ENCODE results near the gene AANAT.

AANAT gene

DNA sequence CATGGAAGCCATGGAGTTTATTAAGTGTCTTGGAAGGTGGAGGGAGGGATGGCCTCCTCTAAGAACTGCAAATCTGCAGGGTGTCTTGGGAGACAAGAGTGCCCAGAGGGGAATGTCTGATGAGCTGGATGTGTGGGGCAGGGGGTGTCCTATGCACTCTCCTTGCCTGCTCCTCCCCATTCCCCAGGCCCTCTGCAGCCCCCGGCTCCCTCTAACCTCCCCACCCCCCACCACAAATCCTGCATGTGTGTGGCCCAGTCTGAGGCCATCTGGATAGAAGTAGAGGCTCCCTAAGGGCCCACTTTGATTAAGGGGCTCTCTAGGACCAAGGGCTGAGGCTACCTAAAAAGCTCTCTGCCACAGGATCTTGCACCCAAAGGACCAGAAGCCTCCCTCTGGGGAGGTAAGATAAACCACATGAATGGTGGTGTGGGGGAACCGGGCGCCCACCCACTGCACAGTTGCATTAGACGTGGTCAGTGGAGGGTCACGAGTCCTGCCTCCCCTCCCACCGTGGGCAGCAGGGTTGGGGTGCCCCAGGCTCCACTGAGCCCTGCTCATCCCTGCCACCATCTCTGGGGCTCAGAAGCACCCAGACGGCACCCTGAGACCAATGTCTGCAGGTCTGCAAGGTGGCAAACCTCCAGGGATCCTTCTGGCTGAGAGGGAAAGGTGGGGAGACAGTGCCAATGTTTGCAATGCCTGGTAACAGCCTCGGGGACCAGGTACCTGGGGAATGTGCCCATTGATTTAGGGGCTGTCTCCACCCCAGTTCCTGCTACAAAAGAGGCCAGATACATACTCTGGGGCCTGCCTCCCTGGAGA lies 618 bp downstream of the AANAT start:
- DNase-seq (ENCODE audit: extremely low read depth in 1 of 2, low read depth in 1 of 2) = no peak

DNA sequence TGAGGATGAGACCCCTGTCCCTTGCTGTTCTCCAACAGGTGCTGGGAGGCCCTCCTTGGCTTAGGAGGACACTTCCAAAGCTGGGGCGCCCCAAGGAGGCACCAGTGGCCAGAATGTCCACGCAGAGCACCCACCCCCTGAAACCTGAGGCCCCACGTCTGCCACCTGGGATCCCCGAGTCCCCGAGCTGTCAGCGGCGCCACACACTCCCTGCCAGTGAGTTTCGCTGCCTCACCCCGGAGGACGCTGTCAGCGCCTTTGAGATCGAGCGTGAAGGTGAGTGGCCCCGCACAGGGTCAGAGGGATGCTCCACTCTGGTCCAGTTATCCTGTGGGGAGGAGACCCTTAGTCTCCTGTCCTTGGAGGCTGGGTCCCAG lies 1.2 kb downstream of the AANAT start:
- no peak for DNase-seq (ENCODE audit: extremely low read depth in 1 of 2, low read depth in 1 of 2)

DNA sequence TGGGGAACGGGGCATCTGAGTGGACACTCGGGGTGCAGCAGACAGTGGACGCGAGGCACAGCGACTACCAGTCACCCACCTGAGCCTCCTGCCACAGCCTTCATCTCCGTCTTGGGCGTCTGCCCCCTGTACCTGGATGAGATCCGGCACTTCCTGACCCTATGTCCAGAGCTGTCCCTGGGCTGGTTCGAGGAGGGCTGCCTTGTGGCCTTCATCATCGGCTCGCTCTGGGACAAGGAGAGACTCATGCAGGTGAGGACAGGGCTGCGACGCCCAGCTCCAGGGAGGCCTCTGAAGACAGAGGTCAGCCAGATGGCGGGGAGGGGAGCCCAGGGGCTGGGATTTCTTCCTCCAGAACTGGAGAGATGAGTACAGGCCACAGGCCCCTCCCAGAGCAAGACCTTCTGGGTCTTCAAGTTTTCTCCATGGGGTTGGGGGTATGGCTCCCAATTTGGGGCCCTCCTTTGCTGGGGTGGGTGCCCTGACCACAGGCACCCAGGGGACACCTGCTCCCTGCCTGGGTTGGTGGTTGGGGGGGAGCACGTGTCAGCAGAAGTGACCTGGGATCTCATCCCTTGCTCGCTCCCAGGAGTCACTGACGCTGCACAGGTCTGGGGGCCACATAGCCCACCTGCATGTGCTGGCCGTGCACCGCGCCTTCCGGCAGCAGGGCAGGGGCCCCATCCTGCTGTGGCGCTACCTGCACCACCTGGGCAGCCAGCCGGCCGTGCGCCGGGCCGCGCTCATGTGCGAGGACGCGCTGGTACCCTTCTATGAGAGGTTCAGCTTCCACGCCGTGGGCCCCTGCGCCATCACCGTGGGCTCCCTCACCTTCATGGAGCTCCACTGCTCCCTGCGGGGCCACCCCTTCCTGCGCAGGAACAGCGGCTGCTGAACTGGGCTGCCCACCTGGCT lies 1.9 kb downstream of the AANAT start:
- no peak for DNase-seq (ENCODE audit: extremely low read depth in 1 of 2, low read depth in 1 of 2)

DNA sequence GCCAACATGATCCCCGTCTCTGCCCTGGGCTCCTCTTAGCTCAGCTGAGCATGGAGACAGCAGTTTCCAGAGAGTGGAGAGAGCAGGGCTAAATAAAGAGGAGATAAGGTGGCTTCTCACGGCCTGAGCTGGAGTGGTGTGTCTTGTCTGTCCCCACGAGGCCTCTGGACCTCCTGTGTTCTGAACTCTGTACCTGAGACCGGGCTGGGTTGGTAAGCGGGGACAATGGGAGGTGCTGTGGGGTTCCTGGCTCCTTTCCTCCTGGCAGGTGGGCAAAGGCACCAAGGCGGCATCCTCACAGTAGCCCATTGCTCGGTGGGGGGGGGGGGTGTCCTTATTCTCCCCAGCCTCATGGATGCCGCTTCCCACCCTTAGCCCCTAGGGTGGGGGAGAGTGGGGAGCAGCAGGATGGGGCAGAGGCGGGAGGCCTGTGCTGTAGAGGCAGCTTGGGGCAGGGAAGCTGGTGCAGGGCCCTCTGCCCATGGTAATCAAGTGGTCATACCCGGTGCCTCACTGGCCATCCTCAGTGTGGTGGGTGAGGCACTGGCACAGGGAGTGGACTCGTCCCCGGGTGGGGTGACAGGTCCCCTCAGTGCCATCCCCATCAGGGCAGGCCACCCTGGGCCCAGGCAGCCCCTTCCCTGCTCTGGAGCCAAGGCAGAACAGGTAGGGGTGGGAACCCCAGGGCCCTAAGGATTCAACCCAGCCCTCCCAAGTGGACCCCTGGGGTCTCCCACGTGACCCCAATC lies 2.8 kb downstream of the AANAT start:
- DNase-seq (ENCODE audit: extremely low read depth in 1 of 2, low read depth in 1 of 2) = no peak

DNA sequence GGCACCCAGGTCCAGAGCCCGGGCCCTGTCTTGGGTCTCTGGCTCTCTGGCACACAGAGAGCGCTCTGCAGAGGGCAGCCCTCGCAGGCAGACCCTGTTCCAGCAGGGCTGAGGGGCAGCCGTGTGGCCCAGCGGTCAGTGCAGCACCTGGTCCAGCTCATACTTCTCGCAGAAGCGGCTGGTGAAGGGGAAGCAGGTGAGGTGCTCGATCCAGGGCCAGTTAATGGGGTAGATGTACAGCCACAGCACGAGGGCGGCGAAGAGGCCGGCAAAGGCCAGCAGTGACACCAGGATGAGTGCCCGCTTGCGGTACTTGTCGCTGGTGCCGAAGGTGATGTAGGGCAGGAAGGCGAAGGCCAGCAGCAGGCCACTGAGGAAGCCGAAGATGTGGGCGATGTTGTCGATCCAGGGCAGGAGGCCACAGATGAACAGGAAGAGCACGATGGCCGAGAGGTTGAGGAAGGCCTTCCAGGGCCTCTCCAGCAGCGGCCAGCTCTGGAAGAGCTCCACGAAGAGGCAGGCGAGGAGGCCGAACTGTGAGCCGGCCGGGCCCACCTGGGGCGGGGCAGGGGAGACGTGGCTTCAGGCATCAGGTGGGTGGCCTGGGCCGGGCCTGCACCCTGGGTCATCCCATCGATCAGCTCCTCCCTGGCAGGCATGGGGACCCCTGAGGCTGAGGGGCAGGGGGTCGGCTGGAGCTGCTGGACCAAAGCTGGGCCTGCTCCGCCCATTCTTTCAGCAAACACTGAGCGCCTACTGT lies 4.3 kb downstream of the AANAT start:
- DNase-seq (ENCODE audit: extremely low read depth in 1 of 2, low read depth in 1 of 2) = no peak

DNA sequence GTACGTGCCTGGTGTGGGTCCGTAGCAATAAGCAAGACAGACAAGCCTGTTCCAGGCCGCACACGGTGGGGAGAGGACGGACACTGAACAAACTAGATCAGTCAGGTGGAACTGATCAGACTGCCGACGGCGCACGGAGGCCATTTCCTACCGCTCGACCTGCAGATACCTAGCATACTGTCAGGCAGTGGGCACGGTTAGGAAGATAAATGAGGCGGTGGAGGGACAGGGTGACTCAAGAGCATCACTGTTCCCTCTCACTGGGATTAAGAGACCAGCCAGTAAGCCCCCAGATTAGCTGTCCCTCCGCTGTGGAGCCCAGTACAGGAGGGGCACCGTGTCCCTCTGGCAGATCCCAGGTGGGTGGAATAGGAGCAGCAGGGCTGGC lies 4.8 kb downstream of the AANAT start:
- no peak for DNase-seq (ENCODE audit: extremely low read depth in 1 of 2, low read depth in 1 of 2)

DNA sequence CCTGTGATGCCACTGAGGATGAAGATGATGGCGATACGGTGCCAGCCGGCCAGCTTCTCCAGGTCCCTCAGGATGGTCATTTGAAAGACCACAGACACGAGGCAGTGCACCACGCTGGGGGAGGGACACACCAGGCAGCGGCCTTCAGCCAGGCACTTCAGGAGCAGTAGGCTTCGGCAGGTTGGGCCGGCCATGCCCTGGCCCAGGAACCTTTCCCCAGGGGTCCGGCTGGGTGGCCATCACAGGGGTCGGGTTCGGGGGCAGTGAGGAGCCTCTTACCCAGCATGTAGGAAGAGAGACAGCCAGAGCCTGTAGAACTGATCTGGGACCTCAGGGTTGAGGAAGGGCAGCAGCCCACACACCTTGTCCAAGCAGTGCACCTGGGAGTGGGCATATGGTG lies 5.3 kb downstream of the AANAT start:
- no peak for DNase-seq (ENCODE audit: extremely low read depth in 1 of 2, low read depth in 1 of 2)

DNA sequence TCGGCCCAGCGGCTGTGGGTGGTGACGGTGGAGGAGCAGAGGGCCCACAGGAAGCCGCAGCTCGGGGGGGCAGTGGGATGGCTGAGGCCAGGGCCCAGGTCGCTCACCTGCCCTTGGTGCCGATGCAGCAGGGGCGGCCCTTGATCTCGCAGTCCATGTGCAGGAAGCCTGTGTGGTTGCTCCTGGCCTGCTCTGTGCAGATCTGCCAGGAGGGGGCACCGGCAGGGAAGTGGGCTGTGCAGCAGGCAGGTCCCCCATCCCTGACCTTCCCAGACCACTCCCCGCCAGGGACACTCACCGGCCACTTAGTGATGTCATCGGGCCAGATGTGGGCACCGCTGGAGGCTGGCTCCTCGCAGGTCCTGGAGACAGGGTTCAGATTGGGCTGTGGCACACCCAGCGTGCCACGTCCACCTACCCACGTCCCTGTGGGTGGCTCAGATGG lies 6.2 kb downstream of the AANAT start:
- no peak for DNase-seq (ENCODE audit: extremely low read depth in 1 of 2, low read depth in 1 of 2)

DNA sequence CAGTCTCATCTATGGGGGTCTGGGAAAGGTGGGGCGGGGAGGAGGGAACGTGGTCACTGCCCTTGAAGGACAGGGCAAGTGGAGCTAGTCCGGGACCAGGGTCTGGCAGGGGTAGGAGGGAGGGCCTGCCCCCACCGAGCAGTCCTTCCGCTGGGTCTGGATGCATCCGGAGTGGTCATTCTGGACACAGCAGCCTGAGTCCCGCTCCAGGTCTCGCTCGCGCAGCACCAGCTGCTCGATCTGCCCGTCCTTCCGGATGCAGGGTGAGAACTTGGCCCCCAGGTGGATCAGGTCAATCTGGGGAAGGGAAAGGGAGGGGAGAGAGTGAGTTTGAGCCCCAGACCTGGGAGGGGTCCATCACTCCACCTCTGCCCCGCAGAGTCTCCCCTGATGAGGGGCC lies 6.8 kb downstream of the AANAT start:
- DNase-seq (ENCODE audit: extremely low read depth in 1 of 2, low read depth in 1 of 2) = no peak

DNA sequence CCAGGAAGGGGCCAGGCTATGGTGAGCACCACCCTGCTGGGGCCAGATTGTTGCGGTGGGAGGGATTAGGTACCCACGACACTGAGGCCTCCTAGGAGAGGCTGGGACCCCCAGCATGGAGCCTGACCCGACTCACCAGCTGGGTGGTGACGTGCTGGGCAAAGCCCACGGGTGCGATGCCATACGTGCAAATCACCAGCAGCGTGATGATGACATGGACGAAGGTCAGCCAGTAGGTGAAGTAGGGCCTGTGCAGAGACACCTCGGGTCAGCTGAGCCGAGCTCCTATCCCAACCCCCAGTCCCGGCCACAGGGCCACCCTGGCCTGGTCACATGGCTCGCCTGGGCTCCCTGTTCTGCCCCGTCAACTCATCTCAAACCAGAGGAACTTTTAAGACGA lies 7.5 kb downstream of the AANAT start:
- no peak for DNase-seq (ENCODE audit: extremely low read depth in 1 of 2, low read depth in 1 of 2)

DNA sequence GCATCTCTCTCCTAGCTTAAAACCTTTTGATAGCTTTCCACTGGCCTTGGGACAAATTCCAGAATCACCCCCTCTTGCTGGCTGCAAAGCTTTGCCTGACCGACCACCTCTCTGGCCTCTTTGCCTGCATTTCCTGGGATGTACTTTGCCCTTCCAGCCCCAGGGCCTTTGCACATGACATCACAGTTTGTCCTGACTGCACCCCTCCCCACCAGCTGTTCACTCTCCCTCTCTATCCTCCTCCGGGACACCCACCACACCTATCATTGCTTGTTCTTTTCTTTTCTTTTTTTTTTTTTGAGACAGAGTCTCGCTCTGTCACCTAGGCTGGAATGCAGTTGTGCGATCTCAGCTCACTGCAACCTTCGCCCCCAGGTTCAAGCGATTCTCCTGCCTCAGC lies 7.9 kb downstream of the AANAT start:
- DNase-seq (ENCODE audit: extremely low read depth in 1 of 2, low read depth in 1 of 2) = no peak

DNA sequence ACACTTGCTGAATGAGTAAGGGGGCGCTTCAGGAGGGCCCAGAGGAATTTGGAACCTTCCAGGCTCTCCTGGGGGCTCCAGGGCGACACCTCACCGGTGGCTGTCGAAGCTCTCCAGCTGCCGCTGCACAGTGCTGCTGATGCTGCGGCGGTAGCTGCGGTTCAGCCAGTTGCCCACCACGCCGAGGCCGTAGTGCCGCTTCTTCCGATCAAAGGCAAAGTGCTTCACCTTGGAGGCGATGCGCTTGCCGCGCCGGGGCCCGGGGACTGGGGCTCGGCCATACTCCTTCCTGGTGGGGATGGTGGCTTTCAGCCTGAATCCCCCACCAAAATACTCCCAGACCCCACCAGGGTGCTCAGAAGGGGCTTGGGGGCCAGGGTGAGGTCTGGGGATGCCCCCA lies 9.3 kb downstream of the AANAT start:
- DNase-seq (ENCODE audit: extremely low read depth in 1 of 2, low read depth in 1 of 2) = no peak

DNA sequence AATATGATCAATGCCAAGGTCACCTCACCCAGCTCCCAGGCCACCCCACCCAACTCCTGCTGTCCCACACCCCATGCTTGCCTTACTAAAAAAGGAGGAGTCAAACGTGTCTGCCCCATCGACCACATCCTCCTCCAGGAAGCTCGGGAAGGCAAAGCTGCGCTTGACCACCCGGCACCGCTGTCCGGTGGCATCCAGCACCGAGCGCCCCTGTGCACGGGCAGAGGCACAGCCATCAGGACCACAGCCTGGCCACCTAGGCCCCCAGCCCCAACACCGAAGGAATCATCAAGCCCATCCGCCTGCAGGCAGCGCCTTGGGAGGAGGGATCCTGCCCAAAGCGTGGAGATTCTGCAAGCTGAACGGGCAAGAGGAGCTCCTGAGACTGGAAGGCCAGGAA lies 10.2 kb downstream of the AANAT start:
- no peak for DNase-seq (ENCODE audit: extremely low read depth in 1 of 2, low read depth in 1 of 2)

DNA sequence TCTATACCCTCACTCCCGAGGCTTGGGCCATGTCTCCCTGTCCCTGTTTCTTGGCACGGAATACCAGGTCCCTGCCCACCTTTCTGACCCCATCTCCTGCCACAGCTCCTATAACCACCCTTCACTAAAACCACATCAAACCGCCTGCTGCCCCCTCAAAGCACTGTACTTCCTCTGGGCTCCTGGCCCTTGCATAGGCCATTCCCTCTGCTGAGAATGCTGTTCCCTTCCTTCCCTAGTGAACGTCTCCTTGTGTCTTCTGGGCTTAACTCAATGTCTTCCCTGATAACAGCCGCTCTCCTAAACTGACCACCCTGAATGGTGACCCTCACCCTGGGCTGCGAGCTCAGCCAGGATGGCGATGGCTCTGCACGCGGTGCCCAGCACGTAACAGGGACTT lies 10.7 kb downstream of the AANAT start:
- no peak for DNase-seq (ENCODE audit: extremely low read depth in 1 of 2, low read depth in 1 of 2)

DNA sequence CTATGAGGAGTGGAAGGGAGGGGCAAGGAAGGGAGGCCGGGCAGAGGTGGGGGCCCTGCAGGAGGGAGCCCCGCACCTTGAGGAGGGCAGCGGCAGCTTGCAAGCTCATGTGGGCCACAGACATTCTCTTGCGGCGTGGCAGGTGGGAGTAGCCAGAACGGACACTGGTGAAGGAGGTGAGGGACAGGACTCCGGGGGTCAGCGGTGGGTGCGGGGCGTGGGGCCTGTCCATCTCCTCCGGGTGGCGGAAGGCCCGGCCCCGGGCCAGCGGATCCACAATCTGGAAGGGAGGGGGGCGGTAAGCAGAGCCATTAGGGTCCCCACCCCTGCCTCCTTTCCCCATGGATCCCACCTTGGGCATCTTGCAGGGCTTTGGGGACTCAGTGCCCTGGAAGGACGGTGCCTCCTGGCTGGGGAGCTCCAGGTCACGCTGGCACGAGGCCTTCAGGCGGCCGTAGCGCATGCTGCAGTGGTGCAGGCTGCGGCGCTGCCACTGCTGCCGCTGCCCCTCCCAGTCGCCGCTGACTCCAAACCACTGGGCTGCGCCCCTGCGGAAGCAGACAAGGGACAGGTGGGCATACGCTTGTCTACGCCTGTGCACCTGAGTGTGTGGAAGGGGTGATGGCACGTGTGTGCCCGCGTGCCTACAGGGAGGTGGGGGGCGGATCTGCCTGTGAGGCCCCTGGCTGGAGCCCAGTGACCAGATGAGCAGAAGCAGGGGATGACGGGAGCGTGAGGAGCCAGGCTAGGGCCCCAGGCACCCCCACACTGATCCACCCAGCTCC lies 11.5 kb downstream of the AANAT start:
- DNase-seq (ENCODE audit: extremely low read depth in 1 of 2, low read depth in 1 of 2) = no peak

DNA sequence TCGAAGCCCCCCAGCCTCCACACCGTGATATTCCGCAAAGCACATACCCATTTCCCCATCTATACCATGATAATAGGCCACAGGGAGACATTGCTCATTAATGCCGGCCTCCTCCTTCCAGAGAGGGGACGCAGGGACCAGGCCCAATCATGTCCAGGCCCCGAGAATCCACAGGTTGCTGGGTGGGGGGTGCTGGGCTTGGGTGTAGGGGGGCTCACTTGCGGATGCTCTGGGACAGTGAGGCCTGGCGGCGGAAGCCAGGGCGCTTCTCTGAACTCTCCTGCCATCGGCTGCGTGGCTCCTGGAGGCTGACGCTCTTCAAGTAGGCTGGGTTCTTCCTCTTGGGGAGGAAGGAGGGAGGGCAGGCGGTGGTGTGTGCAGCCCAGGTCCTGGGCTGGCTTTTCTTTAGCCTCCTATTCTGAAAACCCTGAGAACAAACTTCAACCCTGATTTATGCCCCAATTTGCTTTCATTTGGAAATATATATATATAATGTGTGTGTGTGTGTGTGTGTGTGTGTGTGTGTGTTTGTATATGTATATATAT lies 12.2 kb downstream of the AANAT start:
- no peak for DNase-seq (ENCODE audit: extremely low read depth in 1 of 2, low read depth in 1 of 2)

DNA sequence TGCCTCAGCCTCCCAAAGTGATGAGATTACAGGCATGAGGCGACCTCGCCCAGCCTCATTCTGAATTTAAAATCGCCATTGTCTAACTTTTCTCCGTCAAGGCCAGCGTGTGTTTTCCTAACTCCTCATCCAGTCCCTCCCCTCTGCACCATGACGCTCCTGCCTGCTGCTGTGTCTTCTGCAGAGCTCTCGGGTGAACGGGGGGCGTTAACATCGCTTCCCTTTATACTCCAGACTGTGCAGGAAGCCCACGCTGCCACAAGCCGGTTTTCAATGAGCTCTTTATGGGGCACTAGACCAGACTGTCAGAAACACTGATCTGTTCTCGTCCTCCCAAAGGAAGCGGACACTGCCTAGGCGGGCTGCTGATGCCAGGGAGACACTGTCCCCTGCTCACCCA lies 13.2 kb downstream of the AANAT start:
- no peak for DNase-seq (ENCODE audit: extremely low read depth in 1 of 2, low read depth in 1 of 2)

DNA sequence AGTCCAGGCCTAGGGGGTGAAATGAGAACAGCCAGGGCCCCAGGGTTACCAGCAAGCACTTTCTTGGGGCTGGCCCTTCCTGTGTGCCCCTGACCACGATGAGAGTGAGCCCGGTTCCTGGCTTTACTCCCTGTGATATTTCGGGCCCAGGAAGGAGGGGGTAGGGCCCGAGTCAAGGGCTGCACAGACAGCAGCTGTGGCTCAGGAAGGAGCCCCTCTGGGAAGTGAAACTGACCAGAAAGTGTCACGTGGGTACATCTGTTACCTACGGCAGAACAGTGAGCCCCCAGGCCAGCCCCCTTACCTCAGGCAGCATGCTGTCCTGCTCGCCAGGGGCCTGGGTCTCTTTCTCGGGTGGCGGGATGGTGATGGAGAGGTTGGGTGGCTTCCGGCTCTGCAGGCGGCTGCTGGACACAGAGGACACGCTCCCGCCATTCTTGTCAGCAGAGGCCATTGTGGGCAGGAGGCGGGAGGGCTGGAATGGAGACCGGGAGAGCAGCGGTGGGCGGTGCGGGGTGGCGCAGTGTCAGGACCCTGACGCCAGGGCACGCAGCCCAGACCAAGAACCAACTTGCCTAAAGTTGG lies 13.8 kb downstream of the AANAT start:
- no peak for DNase-seq (ENCODE audit: extremely low read depth in 1 of 2, low read depth in 1 of 2)

DNA sequence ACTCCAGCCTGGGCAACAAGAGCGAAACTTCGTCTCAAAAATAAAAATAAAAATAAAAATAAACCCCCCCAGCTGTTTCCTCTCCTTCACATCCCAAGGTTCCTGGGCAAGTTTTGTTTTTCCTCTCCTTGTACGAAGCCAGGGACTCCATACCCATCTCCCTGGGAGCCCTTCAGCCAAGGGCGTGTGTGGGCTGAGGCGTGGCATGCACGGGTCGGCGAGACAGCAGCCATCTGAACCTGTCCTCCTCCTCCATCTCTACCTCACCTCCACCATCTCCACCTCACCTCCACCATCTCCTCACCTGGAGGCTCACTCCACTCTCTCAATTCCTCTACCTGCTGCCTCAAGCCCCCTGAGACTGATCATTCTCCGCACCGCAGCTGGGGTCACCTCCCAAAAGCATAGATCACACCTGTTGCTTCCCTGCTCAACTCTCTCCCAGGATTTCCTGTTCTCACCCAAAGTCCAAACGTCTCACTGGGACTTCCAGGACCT lies 16.9 kb downstream of the AANAT start:
- no peak for DNase-seq (ENCODE audit: extremely low read depth in 1 of 2, low read depth in 1 of 2)
